Cardiac muscle cell (in vitro differentiated cells and primary cell): Measurements from ENCODE around the gene HLA-DMA. TPM values are rescaled to one million over a fixed set of nuclear protein-coding genes. Genes with fewer than 3 reads are reported as not detected.

Experiments used
- DNase-seq, 2 donors: peaks; one replicate each; pipeline versions ENCODE4 v3.0.0 to v3.0.0-alpha.2; 2010 to 2017; ENCODE audit warnings: low read depth in 1 of 2, low spot score in 1 of 2
- H3K27ac ChIP-seq: fragments of 200-600 bp; sonication (generic); 2 replicates; pipeline ENCODE4 v1.5.1; 2016
- H3K27me3 ChIP-seq: fragments of 200-600 bp; sonication (generic); 2 replicates; pipeline ENCODE4 v1.6.0; 2016; ENCODE audit warnings: control low read depth
- H3K36me3 ChIP-seq: fragments of 200-600 bp; sonication (generic); 2 replicates; pipeline ENCODE4 v1.5.1; 2016; ENCODE audit warnings: control low read depth
- H3K4me1 ChIP-seq: fragments of 200-600 bp; sonication (generic); 2 replicates; pipeline ENCODE4 v1.8.1; 2017; ENCODE audit warnings: low read depth, mild to moderate bottlenecking, mixed run types
- H3K4me3 ChIP-seq: fragments of 200-600 bp; sonication (generic); 2 replicates; pipeline ENCODE4 v1.5.1; 2016; ENCODE audit warnings: mild to moderate bottlenecking
- H3K9me3 ChIP-seq: fragments of 200-600 bp; sonication (generic); 2 replicates; pipeline ENCODE4 v1.5.1; 2017; ENCODE audit warnings: low read depth, mild to moderate bottlenecking, control low read depth
- polyA plus RNA-seq: library from polyadenylated mRNA; unstranded; fragments of >200 nt; fragmentation: Nextera tagmentation; extraction: Ambion mirVana; gene quantifications from 2 replicates; pipeline ENCODE4 v1.2.1, GENCODE V29; 2016
- total RNA-seq: library from RNA; depleted of rRNA; stranded (reverse); fragments of >200 nt; gene quantifications from 2 replicates; pipeline ENCODE4 v1.2.3, GENCODE V29; 2016
- TF ChIP-seq, protein P1 (sequence below): IDR thresholded peaks from 2 replicates; pipeline ENCODE4 v1.5.1; 2012; ENCODE audit warnings: low read depth, mild to moderate bottlenecking, low read length

Gene HLA-DMA
- total and polyA plus RNA-seq, 2 experiments from 2014 or later, result 2.9 to 3.7 TPM

DNA sequence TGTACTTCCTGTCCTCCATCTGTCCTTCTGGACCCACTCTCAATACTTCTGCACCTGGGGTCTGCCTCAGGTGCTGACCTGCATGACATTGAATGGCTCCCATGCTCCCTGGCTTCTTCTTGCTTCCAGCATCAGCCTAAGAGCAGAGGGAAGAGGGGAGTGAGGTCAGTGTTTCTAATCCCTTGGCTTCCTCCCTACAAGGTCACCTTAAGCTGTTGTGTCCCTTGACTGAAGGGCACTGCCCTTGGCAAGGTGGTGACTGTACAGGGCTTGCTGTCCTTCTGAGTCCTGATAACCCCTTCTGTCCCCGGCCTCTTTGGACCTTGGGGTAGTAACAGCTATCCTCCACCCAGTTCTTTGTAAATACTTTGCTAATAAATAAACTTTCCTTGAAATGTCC, 21.7 kb downstream of the HLA-DMA start:
- Histone ChIP-seq H3K27me3 (peaks cover 31% of the 10 kb centered on the region), H3K4me1 (no peaks in the 10 kb centered on the region), H3K9me3 (no peaks in the 10 kb centered on the region), H3K4me3 (no peak overlapping the region), H3K27ac (no peak overlapping the region), H3K36me3 (no peaks in the 10 kb centered on the region)
- TF ChIP-seq, protein P1, sequence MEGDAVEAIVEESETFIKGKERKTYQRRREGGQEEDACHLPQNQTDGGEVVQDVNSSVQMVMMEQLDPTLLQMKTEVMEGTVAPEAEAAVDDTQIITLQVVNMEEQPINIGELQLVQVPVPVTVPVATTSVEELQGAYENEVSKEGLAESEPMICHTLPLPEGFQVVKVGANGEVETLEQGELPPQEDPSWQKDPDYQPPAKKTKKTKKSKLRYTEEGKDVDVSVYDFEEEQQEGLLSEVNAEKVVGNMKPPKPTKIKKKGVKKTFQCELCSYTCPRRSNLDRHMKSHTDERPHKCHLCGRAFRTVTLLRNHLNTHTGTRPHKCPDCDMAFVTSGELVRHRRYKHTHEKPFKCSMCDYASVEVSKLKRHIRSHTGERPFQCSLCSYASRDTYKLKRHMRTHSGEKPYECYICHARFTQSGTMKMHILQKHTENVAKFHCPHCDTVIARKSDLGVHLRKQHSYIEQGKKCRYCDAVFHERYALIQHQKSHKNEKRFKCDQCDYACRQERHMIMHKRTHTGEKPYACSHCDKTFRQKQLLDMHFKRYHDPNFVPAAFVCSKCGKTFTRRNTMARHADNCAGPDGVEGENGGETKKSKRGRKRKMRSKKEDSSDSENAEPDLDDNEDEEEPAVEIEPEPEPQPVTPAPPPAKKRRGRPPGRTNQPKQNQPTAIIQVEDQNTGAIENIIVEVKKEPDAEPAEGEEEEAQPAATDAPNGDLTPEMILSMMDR, result no peak
- DNase-seq, result no peak

DNA sequence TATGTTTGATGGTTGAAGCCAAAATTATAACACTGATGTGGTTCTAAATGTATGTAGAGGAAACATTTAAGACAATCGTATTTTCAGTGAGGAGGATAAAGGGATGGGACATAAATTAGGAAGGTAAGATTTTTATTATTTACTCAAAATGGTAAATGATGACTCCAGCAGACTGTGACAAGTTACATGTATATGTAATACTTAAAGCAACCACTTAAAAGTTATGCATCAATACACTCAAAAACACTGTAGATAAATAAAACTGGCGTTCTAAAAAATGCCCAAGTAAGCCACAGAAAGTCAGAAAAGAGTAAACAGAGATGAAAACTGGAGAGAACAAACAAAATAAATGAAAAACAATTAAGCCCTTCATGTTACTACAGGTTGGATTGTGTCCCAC, 30.8 kb downstream of the HLA-DMA start:
- TF ChIP-seq, protein P1, result no peak
- no peaks in the 10 kb centered on the region for H3K9me3 ChIP-seq
- DNase-seq, result no peak

DNA sequence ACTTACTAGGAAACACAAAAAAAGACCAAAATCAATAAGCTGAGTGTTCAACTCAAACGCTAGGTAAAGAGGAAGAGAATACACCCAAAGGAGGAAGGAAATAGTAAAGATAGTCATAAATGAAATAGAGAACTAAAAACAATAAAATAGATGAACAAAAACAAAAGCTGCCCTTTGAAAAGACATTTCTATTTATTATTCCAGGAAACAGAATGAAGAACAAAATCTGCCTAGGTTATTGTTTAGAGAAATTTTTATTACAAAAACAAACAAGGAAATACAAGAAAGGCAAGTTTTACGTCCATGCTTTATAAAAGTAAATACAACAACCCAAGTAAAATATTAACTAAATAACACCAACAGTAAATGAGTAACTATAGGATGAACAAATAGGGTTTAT, 32.2 kb downstream of the HLA-DMA start:
- H3K27ac ChIP-seq, result no peak overlapping the region
- H3K36me3 ChIP-seq, result no peaks in the 10 kb centered on the region
- H3K27me3 ChIP-seq, result peaks cover 29% of the 10 kb centered on the region
- no peaks in the 10 kb centered on the region for H3K4me1 ChIP-seq
- TF ChIP-seq, protein P1, result no peak
- no peaks in the 10 kb centered on the region for H3K9me3 ChIP-seq
- DNase-seq, result no peak
- no peak overlapping the region for H3K4me3 ChIP-seq

More for the DNA sequence above, 30.8 kb downstream of the HLA-DMA start:
- Histone ChIP-seq H3K27ac (no peak overlapping the region), H3K36me3 (no peaks in the 10 kb centered on the region), H3K4me3 (no peak overlapping the region), H3K27me3 (peaks cover 22% of the 10 kb centered on the region), H3K4me1 (no peaks in the 10 kb centered on the region)

DNA sequence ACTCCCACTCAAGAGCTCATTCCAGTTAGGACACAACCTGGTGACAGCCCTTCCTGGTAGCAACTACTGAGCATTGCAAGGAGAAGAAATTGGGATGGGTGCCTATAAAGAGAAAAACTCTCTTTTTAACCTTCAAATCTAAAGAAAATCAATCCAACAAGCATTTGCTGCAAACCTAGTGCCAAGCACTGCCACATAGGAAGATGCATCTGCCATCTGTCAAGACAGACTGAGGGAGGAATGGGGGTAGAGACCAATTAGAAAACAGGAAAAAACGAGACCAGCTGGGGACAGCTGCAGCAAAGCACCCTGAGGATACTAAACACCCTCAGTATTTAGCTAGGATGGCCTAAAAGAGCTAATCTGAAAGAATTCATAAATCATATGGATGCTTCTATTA, 39.9 kb downstream of the HLA-DMA start:
- H3K4me3 ChIP-seq, result no peak overlapping the region
- H3K27me3 ChIP-seq, result peaks cover 56% of the 10 kb centered on the region
- H3K4me1 ChIP-seq, result no peaks in the 10 kb centered on the region
- TF ChIP-seq, protein P1, result no peak
- no peak for DNase-seq
- H3K27ac ChIP-seq, result no peak overlapping the region
- H3K9me3 ChIP-seq, result no peaks in the 10 kb centered on the region
- no peaks in the 10 kb centered on the region for H3K36me3 ChIP-seq

DNA sequence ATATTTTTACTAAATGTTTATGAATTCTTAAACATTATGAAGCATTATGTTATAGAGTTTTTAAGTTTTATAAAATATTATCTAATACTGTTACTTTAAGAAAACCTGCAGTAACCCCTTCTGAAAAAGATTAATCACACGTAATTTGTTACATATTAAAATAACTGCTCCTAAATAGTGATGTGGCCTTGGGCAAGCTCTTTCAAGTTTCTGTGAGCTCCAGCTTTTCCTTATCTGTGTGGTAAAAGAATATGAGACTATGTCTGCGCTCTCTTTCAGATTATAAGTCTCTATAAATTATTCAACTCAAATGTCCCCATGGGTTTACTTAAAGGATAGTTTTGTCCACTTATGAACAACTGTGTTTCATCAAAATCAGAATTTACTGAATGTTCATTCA, 44.0 kb downstream of the HLA-DMA start:
- DNase-seq, result no peak
- H3K4me1 ChIP-seq, result no peaks in the 10 kb centered on the region
- H3K36me3 ChIP-seq, result no peaks in the 10 kb centered on the region
- H3K9me3 ChIP-seq, result no peaks in the 10 kb centered on the region
- TF ChIP-seq, protein P1, result no peak
- H3K27me3 ChIP-seq, result peaks cover 34% of the 10 kb centered on the region
- H3K4me3 ChIP-seq, result no peak overlapping the region
- H3K27ac ChIP-seq, result no peak overlapping the region

DNA sequence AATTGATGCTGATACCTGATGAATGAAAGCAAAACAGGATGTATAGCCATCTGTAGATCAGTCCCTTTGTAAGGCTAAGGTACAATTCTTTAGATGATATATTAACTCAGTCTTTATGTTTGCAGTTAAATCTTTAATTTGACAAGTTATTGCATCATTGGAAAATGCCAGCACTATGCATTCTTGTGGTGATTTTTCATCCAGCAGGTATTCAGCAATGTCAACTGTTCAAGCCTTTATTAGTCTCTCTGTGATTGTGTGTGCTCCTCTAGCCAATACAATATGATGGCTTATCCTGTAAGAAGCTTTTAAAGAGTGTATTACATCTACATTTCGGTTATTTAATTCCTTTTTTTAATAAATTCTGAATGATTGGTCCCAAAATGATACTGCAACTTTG, 46.4 kb downstream of the HLA-DMA start:
- no peaks in the 10 kb centered on the region for H3K4me1 ChIP-seq
- TF ChIP-seq, protein P1, result no peak
- H3K27ac ChIP-seq, result no peak overlapping the region
- H3K36me3 ChIP-seq, result no peaks in the 10 kb centered on the region
- peak in 1 of 2 donors; percentile 20 for DNase-seq
- H3K4me3 ChIP-seq, result no peak overlapping the region
- H3K9me3 ChIP-seq, result no peaks in the 10 kb centered on the region
- peaks cover 18% of the 10 kb centered on the region for H3K27me3 ChIP-seq
